Stimulated activated CD4-positive, alpha-beta T cell treated with anti-CD3 and anti-CD28 coated beads, Interleukin-1b, Interleukin-23, amount 100 ng/mL, for 48 hours (primary cell): ENCODE measurements around the gene AKAP4.
A peak's percentile ranks its signal among the peaks of the same experiment; 100 is the strongest.

Source experiments
- DNase-seq: peaks from one replicate; pipeline ENCODE4 v3.0.0-alpha.2; 2020

The AKAP4 gene

GRCh38 chrX:50200907-50201306 is at the start of gene AKAP4:
Gene AKAP4 (minus strand): TSS chrX:50201007. CDS start chrX:50200889, 118 bp downstream.
- no peak for DNase-seq

- no peak for DNase-seq
These were observed 10.7 kb upstream of the AKAP4 start for GRCh38 chrX:50211510-50211909.

- DNase-seq = no peak
These were observed 5.9 kb upstream of the AKAP4 start for GRCh38 chrX:50206753-50207152.

GRCh38 chrX:50204364-50204899 is 3.6 kb upstream of the AKAP4 start, which contains the start of gene CCNB3:
Gene CCNB3 (plus strand): TSS chrX:50204765. CDS start chrX:50285164, 80,399 bp downstream.
- peak; percentile 67 for DNase-seq

GRCh38 chrX:50202539-50202938 is 1.7 kb upstream of the AKAP4 start:
- no peak for DNase-seq

- DNase-seq = no peak
These were observed 2.5 kb downstream of the AKAP4 start for GRCh38 chrX:50198348-50198747.

GRCh38 chrX:50188859-50189600 is 11.8 kb downstream of the AKAP4 start:
- no peak for DNase-seq

GRCh38 chrX:50183891-50184290 is 16.9 kb downstream of the AKAP4 start:
- DNase-seq = no peak

- DNase-seq = no peak
These were observed 20.5 kb downstream of the AKAP4 start for GRCh38 chrX:50180073-50180940.

GRCh38 chrX:50169717-50170116 is 31.1 kb downstream of the AKAP4 start:
- DNase-seq = no peak

- DNase-seq = no peak
These were observed 32.5 kb downstream of the AKAP4 start for GRCh38 chrX:50168241-50168687.

- DNase-seq = no peak
These were observed 33.4 kb downstream of the AKAP4 start for GRCh38 chrX:50167366-50167765.

GRCh38 chrX:50165727-50166126 is 35.1 kb downstream of the AKAP4 start:
- no peak for DNase-seq

GRCh38 chrX:50161127-50161526 is 39.7 kb downstream of the AKAP4 start:
- DNase-seq = no peak

- no peak for DNase-seq
These were observed 42.2 kb downstream of the AKAP4 start for GRCh38 chrX:50158593-50158992.

- no peak for DNase-seq
These were observed 43.2 kb downstream of the AKAP4 start for GRCh38 chrX:50157545-50158135.

- no peak for DNase-seq
These were observed 46.4 kb downstream of the AKAP4 start for GRCh38 chrX:50154429-50154828.

GRCh38 chrX:50152456-50152855 is 48.4 kb downstream of the AKAP4 start:
- DNase-seq = no peak

GRCh38 chrX:50147972-50148371 is 52.8 kb downstream of the AKAP4 start:
- DNase-seq = no peak
